ENCODE measurements around the gene UNC79.
"Not testable (repeated sequence)": the region's sequence is repeated elsewhere in the genome, so short reads cannot be mapped to it uniquely, and the experiment has no call there.

Gene UNC79

GRCh38 chr14:93493054-93493453, 62.3 kb downstream of the UNC79 start:
- DNase-seq (ENCODE audit: low read depth in 2 of 2, low spot score in 1 of 2) = no peak

GRCh38 chr14:93493622-93494021, 62.9 kb downstream of the UNC79 start:
- not testable (repeated sequence) for DNase-seq (ENCODE audit: low read depth in 2 of 2, low spot score in 1 of 2)

- no peak for DNase-seq (ENCODE audit: low read depth in 2 of 2, low spot score in 1 of 2)
Observed at GRCh38 chr14:93496856-93497741, 66.4 kb downstream of the UNC79 start.

- DNase-seq (ENCODE audit: low read depth in 2 of 2, low spot score in 1 of 2) = no peak
Observed at GRCh38 chr14:93510056-93510455, 79.3 kb downstream of the UNC79 start.

GRCh38 chr14:93511001-93511400, 80.3 kb downstream of the UNC79 start:
- DNase-seq (ENCODE audit: low read depth in 2 of 2, low spot score in 1 of 2) = no peak

GRCh38 chr14:93520053-93520607, 89.4 kb downstream of the UNC79 start:
- no peak for DNase-seq (ENCODE audit: low read depth in 2 of 2, low spot score in 1 of 2)

GRCh38 chr14:93522221-93522620, 91.5 kb downstream of the UNC79 start:
- no peak for DNase-seq (ENCODE audit: low read depth in 2 of 2, low spot score in 1 of 2)

GRCh38 chr14:93525216-93525615, 94.5 kb downstream of the UNC79 start:
- DNase-seq (ENCODE audit: low read depth in 2 of 2, low spot score in 1 of 2) = not testable (repeated sequence)

- no peak for DNase-seq (ENCODE audit: low read depth in 2 of 2, low spot score in 1 of 2)
Observed at GRCh38 chr14:93525696-93526451, 95.1 kb downstream of the UNC79 start.

GRCh38 chr14:93527203-93527607, 96.5 kb downstream of the UNC79 start:
- no peak for DNase-seq (ENCODE audit: low read depth in 2 of 2, low spot score in 1 of 2)

- DNase-seq (ENCODE audit: low read depth in 2 of 2, low spot score in 1 of 2) = no peak
Observed at GRCh38 chr14:93528884-93529558, 98.3 kb downstream of the UNC79 start.

GRCh38 chr14:93531644-93532043, 100.9 kb downstream of the UNC79 start:
- DNase-seq (ENCODE audit: low read depth in 2 of 2, low spot score in 1 of 2) = no peak

GRCh38 chr14:93532541-93532940, 101.8 kb downstream of the UNC79 start:
- DNase-seq (ENCODE audit: low read depth in 2 of 2, low spot score in 1 of 2) = no peak

GRCh38 chr14:93533437-93533836, 102.7 kb downstream of the UNC79 start:
- no peak for DNase-seq (ENCODE audit: low read depth in 2 of 2, low spot score in 1 of 2)

GRCh38 chr14:93533842-93534241, 103.1 kb downstream of the UNC79 start:
- DNase-seq (ENCODE audit: low read depth in 2 of 2, low spot score in 1 of 2) = no peak

GRCh38 chr14:93535537-93535936, 104.8 kb downstream of the UNC79 start:
- DNase-seq (ENCODE audit: low read depth in 2 of 2, low spot score in 1 of 2) = no peak

GRCh38 chr14:93536945-93537344, 106.2 kb downstream of the UNC79 start:
- DNase-seq (ENCODE audit: low read depth in 2 of 2, low spot score in 1 of 2) = no peak

- DNase-seq (ENCODE audit: low read depth in 2 of 2, low spot score in 1 of 2) = no peak
Observed at GRCh38 chr14:93537951-93538350, 107.2 kb downstream of the UNC79 start.

GRCh38 chr14:93538413-93538812, 107.7 kb downstream of the UNC79 start:
- no peak for DNase-seq (ENCODE audit: low read depth in 2 of 2, low spot score in 1 of 2)

- DNase-seq (ENCODE audit: low read depth in 2 of 2, low spot score in 1 of 2) = no peak
Observed at GRCh38 chr14:93540235-93540634, 109.5 kb downstream of the UNC79 start.

- DNase-seq (ENCODE audit: low read depth in 2 of 2, low spot score in 1 of 2) = no peak
Observed at GRCh38 chr14:93543766-93544165, 113.0 kb downstream of the UNC79 start.
